ENCODE data around the gene RACGAP1. TPM values are rescaled to one million over a fixed set of nuclear protein-coding genes. Genes with fewer than 3 reads are reported as not detected.

The RACGAP1 gene
- polyA plus RNA-seq, 1 of the 3 experiments (the other 2 are of a cell fraction): 21.5 TPM

DNA sequence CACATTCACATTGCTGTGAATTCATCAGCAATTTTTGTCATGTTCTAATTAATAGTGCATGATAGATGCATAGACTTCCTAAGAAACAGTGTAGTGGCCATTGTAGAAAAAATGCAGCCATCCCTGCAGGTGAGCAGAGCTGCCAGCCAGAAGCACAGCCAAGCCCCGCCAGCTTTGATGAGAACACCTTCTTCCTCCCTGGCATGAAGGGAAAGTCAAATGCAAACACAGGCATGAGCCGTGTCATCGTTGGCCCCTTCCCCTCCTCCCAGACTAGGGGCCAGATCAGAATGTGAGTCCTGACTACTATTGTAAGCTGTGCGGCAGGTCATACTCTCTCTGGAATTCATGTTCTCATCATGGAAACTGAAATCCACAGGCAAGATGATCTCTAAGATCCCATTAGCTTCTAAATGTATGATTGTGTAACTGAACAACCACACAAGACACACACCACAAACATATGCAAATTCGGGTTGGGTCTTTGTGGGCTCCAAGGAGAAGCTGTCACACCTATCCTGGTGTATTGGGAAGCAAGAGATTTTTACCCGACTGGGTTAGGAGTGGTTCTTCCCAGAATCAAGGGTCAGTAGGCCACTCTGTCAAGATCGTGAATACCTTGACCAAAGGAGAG is 77.6 kb downstream of the RACGAP1 start (continued):
- TF ChIP-seq, protein P1, sequence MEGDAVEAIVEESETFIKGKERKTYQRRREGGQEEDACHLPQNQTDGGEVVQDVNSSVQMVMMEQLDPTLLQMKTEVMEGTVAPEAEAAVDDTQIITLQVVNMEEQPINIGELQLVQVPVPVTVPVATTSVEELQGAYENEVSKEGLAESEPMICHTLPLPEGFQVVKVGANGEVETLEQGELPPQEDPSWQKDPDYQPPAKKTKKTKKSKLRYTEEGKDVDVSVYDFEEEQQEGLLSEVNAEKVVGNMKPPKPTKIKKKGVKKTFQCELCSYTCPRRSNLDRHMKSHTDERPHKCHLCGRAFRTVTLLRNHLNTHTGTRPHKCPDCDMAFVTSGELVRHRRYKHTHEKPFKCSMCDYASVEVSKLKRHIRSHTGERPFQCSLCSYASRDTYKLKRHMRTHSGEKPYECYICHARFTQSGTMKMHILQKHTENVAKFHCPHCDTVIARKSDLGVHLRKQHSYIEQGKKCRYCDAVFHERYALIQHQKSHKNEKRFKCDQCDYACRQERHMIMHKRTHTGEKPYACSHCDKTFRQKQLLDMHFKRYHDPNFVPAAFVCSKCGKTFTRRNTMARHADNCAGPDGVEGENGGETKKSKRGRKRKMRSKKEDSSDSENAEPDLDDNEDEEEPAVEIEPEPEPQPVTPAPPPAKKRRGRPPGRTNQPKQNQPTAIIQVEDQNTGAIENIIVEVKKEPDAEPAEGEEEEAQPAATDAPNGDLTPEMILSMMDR (IDR thresholded peaks at IDR 0.05): no peak
- TF ChIP-seq FOXJ3 (CRISPR knock-in tag; IDR thresholded peaks at IDR 0.05): no peak
- TF ChIP-seq TCF12 (IDR thresholded peaks at IDR 0.05): no peak
- TF ChIP-seq RAD21 (IDR thresholded peaks at IDR 0.05; ENCODE audit: low read length): no peak
- TF ChIP-seq EP300 (IDR thresholded peaks at IDR 0.05; ENCODE audit: borderline replicate concordance in 1 of 2, low read depth in 1 of 2, low read length in 1 of 2): no peak
- TF ChIP-seq, protein P2, sequence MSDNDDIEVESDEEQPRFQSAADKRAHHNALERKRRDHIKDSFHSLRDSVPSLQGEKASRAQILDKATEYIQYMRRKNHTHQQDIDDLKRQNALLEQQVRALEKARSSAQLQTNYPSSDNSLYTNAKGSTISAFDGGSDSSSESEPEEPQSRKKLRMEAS (IDR thresholded peaks at IDR 0.05; ENCODE audit: low read depth): no peak
- no peak for TF ChIP-seq CHD2 (IDR thresholded peaks at IDR 0.05; ENCODE audit: low read length, partially characterized antibody)

DNA sequence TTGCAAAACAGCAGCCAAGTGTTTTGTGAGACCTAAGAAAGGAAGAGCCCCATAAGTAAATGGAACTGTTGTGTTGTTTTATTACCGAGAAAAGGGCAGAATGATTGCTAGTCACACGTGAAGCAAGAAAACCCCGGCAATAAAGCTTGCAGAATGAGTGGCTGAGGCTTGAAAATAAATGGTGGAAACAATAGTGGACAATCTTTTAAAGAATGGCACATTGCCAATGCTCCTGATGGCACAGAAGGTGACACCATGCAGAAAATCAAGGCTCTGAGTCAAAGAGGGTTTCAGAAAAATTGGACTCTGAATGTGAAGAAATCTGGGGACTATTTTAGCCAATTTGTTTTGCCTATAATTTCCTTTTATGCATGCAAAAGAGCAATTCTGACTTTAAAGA is 78.8 kb downstream of the RACGAP1 start:
- TF ChIP-seq EP300 (IDR thresholded peaks at IDR 0.05; ENCODE audit: borderline replicate concordance in 1 of 2, low read depth in 1 of 2, low read length in 1 of 2) (no peak), POLR2AphosphoS5 (IDR thresholded peaks at IDR 0.05; ENCODE audit: low read depth, low read length) (no peak), RFX5 (IDR thresholded peaks at IDR 0.05; ENCODE audit: low read length) (no peak)
- no peak for DNase-seq
- H3K4me1 ChIP-seq (ENCODE audit: control insufficient read depth in 1 of 2, insufficient read depth in 2 of 2, low read depth in 1 of 2, low read length in 1 of 2): peaks cover 0 to 20% of the 10 kb centered on the region in 2 experiments; a peak in 1 of 4 replicates
- POLR2A ChIA-PET: interaction anchor here (1.2 to 1.8 kb wide), 2 partner anchors 78 to 79 kb away, joined by 3 to 5 read pairs; no protein-coding TSS in a partner anchor
- no peak overlapping the region for H3K4me3 ChIP-seq (ENCODE audit: low read depth in 2 of 2, low read length in 1 of 2)
- no peaks in the 10 kb centered on the region for H3K36me3 ChIP-seq (replicated peaks in 1 of 2; ENCODE audit: control insufficient read depth in 1 of 2, insufficient read depth in 2 of 2, low read length in 1 of 2)
- no peak overlapping the region for H3K4me2 ChIP-seq
- no peaks in the 10 kb centered on the region for H3K9me2 ChIP-seq
- no peaks in the 10 kb centered on the region for H3F3A ChIP-seq (replicated peaks; ENCODE audit: insufficient read depth)
- H2AFZ ChIP-seq (ENCODE audit: low read depth): no peak overlapping the region
- H3K27ac ChIP-seq (ENCODE audit: low read depth in 2 of 2, low read length in 1 of 2): no peak overlapping the region
- 87% methylated on average over 3 of the region's 3 CpGs for whole genome bisulfite sequencing (ENCODE audit: low lambda C conversion rate)
- no peak overlapping the region for H3K9ac ChIP-seq
- H3K79me2 ChIP-seq (ENCODE audit: insufficient read depth): no peaks in the 10 kb centered on the region
- H3K27me3 ChIP-seq (ENCODE audit: insufficient read depth): no peaks in the 10 kb centered on the region
- no peaks in the 10 kb centered on the region for H4K20me1 ChIP-seq (ENCODE audit: insufficient read depth)
- H3K9me3 ChIP-seq: no peaks in the 10 kb centered on the region
- CTCF ChIA-PET: interaction anchor here (0.8 to 6.1 kb wide), 27 partner anchors 9 to 165 kb away, joined by 3 to 101 read pairs (median 12); partner anchors contain the start of genes AQP5, BCDIN3D, COX14 and FAIM2

- WGBS (ENCODE audit: low lambda C conversion rate): 87% methylated on average over 9 of the region's 9 CpGs
- Histone ChIP-seq H3K27ac (ENCODE audit: low read depth in 2 of 2, low read length in 1 of 2) (no peak overlapping the region), H3K9me2 (no peaks in the 10 kb centered on the region), H3K36me3 (replicated peaks in 1 of 2; ENCODE audit: control insufficient read depth in 1 of 2, insufficient read depth in 2 of 2, low read length in 1 of 2) (no peaks in the 10 kb centered on the region), H3K79me2 (ENCODE audit: insufficient read depth) (no peaks in the 10 kb centered on the region), H3K4me1 (ENCODE audit: control insufficient read depth in 1 of 2, insufficient read depth in 2 of 2, low read depth in 1 of 2, low read length in 1 of 2) (peaks cover 0 to 20% of the 10 kb centered on the region in 2 experiments; a peak in 1 of 4 replicates), H4K20me1 (ENCODE audit: insufficient read depth) (no peaks in the 10 kb centered on the region), H3K4me3 (ENCODE audit: low read depth in 2 of 2, low read length in 1 of 2) (no peak overlapping the region), H3K9me3 (no peaks in the 10 kb centered on the region), H2AFZ (ENCODE audit: low read depth) (peak overlapping the region; percentile 87; the same call in 1 of the 2 replicates), H3K9ac (no peak overlapping the region), H3F3A (replicated peaks; ENCODE audit: insufficient read depth) (no peaks in the 10 kb centered on the region), H3K4me2 (no peak overlapping the region), H3K27me3 (ENCODE audit: insufficient read depth) (no peaks in the 10 kb centered on the region)
- POLR2A ChIA-PET: interaction anchor here (0.8 to 1.8 kb wide), 3 partner anchors 23 to 79 kb away, joined by 3 to 5 read pairs (median 3); no protein-coding TSS in a partner anchor
- CTCF ChIA-PET: interaction anchor here (0.8 to 6.1 kb wide), 41 partner anchors 9 to 324 kb away, joined by 3 to 101 read pairs (median 7); partner anchors contain the start of genes AQP5, BCDIN3D, COX14 and FAIM2
- no peak for TF ChIP-seq TAF1 (IDR thresholded peaks at IDR 0.05; ENCODE audit: borderline replicate concordance, low read depth, low read length)
- TF ChIP-seq, protein P3, sequence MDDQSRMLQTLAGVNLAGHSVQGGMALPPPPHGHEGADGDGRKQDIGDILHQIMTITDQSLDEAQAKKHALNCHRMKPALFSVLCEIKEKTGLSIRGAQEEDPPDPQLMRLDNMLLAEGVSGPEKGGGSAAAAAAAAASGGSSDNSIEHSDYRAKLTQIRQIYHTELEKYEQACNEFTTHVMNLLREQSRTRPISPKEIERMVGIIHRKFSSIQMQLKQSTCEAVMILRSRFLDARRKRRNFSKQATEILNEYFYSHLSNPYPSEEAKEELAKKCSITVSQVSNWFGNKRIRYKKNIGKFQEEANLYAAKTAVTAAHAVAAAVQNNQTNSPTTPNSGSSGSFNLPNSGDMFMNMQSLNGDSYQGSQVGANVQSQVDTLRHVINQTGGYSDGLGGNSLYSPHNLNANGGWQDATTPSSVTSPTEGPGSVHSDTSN (IDR thresholded peaks at IDR 0.05): no peak
- TF ChIP-seq SMC3 (IDR thresholded peaks at IDR 0.05; ENCODE audit: low read depth, low read length): no peak
- no peak for TF ChIP-seq GATA2 (CRISPR knock-in tag; IDR thresholded peaks at IDR 0.05)
- no peak for TF ChIP-seq FOXJ3 (CRISPR knock-in tag; IDR thresholded peaks at IDR 0.05)
- no peak for TF ChIP-seq RFX5 (IDR thresholded peaks at IDR 0.05; ENCODE audit: low read length)
- no peak for TF ChIP-seq ELF1 (IDR thresholded peaks at IDR 0.05)
- no peak for DNase-seq
Measured at GRCh38 chr12:49946086-49946485, 79.2 kb downstream of the RACGAP1 start.
